Choroid plexus epithelial cell (primary cell): ENCODE results near the gene PLCG2.

Experiments
- DNase-seq: peaks from one replicate; pipeline ENCODE4 v3.0.0-alpha.2; 2010; ENCODE audit warnings: low read depth
- H3K4me3 ChIP-seq: 2 replicates; pipeline ENCODE4 v1.5.1; 2011; ENCODE audit warnings: low read depth, mild to moderate bottlenecking, control low read depth, low read length, moderate library complexity
- TF ChIP-seq, protein P1 (sequence below): conservative IDR thresholded peaks from 2 replicates; pipeline ENCODE4 v1.5.1; 2011; ENCODE audit warnings: low read depth, mild to moderate bottlenecking, control low read depth, inconsistent platforms, low read length, moderate library complexity

The PLCG2 gene

DNA sequence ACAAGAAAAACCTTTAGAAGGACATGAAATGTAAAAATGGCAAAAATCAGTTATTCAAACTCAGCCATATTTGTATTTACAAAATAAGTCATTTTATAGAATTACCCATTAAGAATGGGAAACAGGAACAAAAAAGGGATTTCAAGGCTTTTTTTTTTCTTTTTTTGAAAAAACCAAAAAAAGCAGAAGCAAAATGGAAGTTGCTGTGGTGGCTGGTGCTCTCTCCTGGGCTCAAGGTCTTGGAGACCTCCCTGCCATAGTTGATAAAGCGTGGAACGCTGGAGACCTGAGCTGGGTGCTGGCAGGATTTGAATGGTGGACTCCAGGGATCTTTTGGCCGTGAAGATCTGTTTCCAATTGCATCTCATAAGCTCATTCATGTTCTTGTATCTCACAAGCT lies 3.1 kb downstream of the PLCG2 start:
- TF ChIP-seq, protein P1, sequence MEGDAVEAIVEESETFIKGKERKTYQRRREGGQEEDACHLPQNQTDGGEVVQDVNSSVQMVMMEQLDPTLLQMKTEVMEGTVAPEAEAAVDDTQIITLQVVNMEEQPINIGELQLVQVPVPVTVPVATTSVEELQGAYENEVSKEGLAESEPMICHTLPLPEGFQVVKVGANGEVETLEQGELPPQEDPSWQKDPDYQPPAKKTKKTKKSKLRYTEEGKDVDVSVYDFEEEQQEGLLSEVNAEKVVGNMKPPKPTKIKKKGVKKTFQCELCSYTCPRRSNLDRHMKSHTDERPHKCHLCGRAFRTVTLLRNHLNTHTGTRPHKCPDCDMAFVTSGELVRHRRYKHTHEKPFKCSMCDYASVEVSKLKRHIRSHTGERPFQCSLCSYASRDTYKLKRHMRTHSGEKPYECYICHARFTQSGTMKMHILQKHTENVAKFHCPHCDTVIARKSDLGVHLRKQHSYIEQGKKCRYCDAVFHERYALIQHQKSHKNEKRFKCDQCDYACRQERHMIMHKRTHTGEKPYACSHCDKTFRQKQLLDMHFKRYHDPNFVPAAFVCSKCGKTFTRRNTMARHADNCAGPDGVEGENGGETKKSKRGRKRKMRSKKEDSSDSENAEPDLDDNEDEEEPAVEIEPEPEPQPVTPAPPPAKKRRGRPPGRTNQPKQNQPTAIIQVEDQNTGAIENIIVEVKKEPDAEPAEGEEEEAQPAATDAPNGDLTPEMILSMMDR: no peak
- H3K4me3 ChIP-seq: no peak overlapping the region
- no peak for DNase-seq

DNA sequence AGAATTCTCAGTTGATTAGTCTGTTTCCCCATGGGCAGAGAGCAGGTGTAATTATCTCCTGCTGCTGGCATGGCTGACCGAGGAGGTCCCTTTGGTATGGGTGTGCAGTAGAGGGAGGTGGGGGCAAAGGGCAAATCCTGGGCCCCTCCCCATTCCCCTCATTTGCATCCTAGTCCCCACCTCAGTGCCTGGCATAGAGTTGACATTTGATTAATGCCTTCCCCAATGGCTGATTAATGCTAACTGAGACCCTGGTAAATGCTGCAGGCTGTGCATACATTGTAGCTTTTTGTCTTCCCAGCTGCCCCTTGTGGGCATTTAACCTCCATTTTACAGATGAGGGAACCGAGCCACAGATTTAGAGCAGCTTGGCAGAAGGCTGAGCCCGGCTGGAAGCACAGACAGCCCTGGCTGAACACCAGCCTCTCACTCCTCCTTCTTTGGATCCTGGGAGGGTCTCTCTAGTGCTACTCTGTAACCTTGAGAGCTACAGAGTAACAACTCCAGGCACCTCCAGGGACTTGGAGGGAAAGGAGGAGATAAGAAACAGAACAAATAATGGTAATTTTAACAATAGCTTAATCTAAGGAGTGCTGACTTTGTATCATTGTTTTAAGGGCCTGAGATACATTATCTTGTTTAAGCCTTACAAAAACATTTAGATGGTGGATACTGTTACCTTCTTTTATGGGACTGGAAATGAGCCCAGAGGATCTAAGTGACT lies 5.1 kb downstream of the PLCG2 start:
- DNase-seq: no peak
- TF ChIP-seq, protein P1: no peak
- H3K4me3 ChIP-seq: no peak overlapping the region

DNA sequence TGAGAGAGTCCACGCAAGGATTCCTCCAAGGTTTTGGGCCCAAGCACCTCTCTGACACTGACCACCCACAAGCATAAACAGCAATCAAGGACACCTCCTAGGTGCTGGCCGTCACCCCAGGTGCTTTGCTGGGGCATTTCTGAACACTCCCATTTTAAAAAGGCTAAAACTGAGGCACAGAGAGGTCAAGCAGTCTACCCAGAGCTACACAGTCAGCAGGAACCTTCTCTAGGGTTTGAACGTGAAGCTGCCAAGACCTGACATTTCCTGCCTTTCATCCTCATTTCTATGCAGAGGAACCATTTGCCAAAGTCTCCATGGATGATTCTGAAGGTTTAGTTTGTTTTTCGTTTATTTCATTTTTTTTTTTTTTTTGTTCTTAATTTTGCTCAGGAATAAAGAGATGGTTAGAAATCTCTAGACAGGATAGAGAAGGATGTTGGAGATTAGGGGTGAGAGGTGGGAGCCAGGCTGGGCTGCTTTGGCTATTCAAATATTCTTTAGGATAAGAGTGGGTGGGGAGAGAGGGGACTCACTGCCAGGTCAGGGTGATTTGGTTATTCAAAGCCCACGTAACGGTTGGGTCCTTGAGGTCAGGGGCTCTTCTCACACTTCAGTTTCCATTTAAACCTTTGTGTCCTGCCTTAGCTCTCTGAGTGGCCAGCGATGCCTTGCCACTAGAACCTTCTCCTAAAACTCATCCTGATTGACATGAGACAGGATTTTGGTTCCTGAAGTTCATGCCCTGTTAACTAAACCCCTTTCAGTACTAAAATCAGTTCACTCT lies 6.2 kb downstream of the PLCG2 start:
- TF ChIP-seq, protein P1: no peak
- DNase-seq: no peak
- H3K4me3 ChIP-seq: no peak overlapping the region

DNA sequence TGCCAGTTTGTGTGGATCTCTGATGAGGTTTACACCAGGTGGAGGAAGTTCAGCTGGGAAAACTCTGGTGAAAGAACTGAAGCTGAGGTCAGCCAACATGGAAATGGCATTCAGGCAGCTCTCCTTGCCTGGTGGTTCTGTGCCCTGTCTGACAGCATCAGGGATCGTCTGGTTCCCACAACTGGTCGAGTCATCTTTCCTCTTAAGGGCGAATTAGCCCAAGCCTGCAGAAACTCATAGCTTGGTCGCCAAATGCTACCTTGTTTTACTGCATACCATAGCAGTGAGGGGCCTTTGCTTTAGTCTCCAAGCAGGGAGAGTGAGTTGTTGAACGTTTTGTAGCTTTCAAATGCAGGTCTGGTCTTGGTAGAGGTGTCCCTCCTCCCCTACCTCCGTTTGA lies 7.2 kb downstream of the PLCG2 start:
- TF ChIP-seq, protein P1: no peak
- DNase-seq: peak; percentile 38
- H3K4me3 ChIP-seq: no peak overlapping the region

DNA sequence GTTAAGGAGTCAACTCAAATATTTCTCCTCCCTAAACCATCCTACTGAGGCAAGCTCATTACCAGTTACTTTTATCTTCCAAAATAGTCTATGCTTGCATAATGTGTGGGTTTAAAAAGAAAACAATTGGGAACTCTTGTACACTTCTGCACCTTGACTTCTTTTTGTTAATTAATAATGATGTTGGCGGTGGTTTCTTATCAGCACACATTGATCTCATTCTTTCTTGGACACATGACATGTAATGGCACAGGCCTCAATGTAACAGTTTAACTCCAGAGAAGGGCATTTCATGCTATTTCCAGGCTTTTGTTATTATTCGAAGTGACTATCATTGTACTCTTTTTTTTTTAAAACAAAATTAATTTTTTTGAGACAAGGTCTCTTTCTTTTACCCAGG lies 7.8 kb downstream of the PLCG2 start:
- TF ChIP-seq, protein P1: no peak
- H3K4me3 ChIP-seq: no peak overlapping the region
- DNase-seq: no peak

DNA sequence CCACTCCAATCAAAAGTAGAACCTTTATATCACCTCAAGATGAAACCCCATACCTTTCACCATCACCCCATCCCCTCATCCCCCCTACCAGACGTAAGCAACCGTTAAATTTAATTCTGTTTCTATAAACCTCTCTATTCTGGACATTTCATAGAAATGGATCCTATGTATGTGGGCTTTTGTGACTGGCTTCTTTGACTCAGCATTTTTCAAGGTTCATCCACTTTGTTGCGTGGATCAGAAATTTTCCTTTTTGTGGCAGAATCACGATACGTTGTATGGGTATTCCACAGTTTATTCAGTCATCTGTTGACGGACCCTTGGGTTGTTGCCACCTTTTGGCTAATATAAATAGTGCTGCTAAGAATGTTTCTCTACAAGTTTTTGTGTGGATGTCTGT lies 8.6 kb downstream of the PLCG2 start:
- TF ChIP-seq, protein P1: no peak
- DNase-seq: no peak
- H3K4me3 ChIP-seq: no peak overlapping the region

DNA sequence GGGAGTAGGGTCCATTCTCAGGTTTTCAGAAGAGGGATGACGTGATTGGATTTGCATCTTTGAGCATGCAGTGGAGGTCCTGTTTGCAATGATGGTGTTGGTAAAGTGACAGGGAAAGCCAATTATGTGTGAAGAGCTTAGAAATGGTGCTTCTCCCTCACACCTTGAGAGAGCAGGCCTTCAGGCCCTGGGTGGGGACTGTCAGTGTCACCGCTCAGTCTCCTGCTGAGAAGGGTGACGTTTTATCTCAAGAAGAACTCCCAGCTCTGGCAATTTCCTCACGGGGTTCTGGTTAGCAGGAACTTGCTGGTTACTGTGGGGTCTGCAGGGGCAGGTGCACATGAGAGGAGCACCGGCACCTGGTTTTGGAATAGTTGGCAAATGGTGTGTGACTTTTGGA lies 11.2 kb downstream of the PLCG2 start:
- DNase-seq: no peak
- TF ChIP-seq, protein P1: no peak
- H3K4me3 ChIP-seq: no peak overlapping the region
